Thymus (tissue), 11 donors: Measurements from ENCODE around the gene PAIP1. TPM values are rescaled to one million over a fixed set of nuclear protein-coding genes. Genes with fewer than 3 reads are reported as not detected.
"Not testable (repeated sequence)": the region's sequence is repeated elsewhere in the genome, so short reads cannot be mapped to it uniquely, and the experiment has no call there.

Source experiments
- DNase-seq, 9 donors: peaks; one replicate each; pipeline ENCODE4 v3.0.0-alpha.2; 2013; ENCODE audit warnings: low spot score in 9 of 9, low read depth in 6 of 9, missing footprints in 1 of 9
- H3K27ac ChIP-seq, 2 donors: one replicate each; pipeline ENCODE4 v1.5.1; 2013; ENCODE audit warnings: control low read depth in 1 of 2, low read depth in 1 of 2, low read length in 1 of 2, mild to moderate bottlenecking in 1 of 2, moderate library complexity in 1 of 2
- H3K27me3 ChIP-seq, 2 donors: one replicate each; pipeline ENCODE4 v1.5.1; 2013; ENCODE audit warnings: low read length in 1 of 2; ENCODE audit not compliant: control insufficient read depth in 2 of 2, insufficient read depth in 1 of 2
- H3K36me3 ChIP-seq, 2 donors: one replicate each; pipeline ENCODE4 v1.5.1; 2013; ENCODE audit warnings: low read length in 1 of 2, mild to moderate bottlenecking in 1 of 2, moderate library complexity in 1 of 2; ENCODE audit not compliant: control insufficient read depth in 2 of 2, insufficient read depth in 2 of 2
- H3K4me1 ChIP-seq, 2 donors: one replicate each; pipeline ENCODE4 v1.5.1; 2013; ENCODE audit warnings: low read length in 2 of 2; ENCODE audit not compliant: control insufficient read depth in 2 of 2, insufficient read depth in 2 of 2
- H3K4me3 ChIP-seq, 2 donors: one replicate each; pipeline ENCODE4 v1.5.1; 2013; ENCODE audit warnings: low read length in 2 of 2, control low read depth in 1 of 2, mild to moderate bottlenecking in 1 of 2
- H3K9me3 ChIP-seq, 2 donors: one replicate each; pipeline ENCODE4 v1.5.1; 2013; ENCODE audit warnings: low read length in 1 of 2, mild to moderate bottlenecking in 1 of 2; ENCODE audit not compliant: control insufficient read depth in 2 of 2, insufficient read depth in 1 of 2
- WGBS: extraction: QIAGEN DNeasy Blood & Tissue Kit; methylation state at CpG from one replicate; pipeline ENCODE4 v1.1.7; 2013; 5-methylcytosine and 5-hydroxymethylcytosine counted together
- polyA plus RNA-seq: library from polyadenylated mRNA; stranded (reverse); fragments of 200-250 nt; gene quantifications from one replicate; pipeline ENCODE4 v1.2.3, GENCODE V29; 2013
- total RNA-seq: library from RNA; stranded (reverse); fragments of 120-200 nt; gene quantifications from one replicate; pipeline ENCODE4 v1.2.4, GENCODE V29; 2013
- donor health status: healthy.

PAIP1 gene
- total and polyA plus RNA-seq, 2 donors: 59.2 to 75.8 TPM

DNA sequence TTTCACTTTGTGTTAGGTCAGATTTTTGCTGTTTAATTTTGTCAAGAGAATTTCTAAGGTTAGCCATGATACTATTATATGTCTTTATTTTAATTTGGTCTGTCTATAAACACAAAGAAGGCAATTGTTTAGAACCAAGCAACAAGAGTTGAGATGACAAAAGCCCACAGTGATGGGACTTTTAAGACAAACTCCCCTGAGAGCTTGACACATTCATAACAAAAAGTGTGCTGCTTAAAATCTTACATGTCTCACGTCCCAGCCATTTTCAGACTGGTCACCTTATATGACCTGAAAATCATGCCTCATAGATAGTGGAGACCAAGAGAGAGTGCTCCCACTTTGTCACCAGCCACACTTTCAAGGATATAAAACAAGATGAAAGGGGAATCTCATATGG lies 24.5 kb upstream of the PAIP1 start:
- H3K9me3 ChIP-seq: no peaks in the 10 kb centered on the region
- 98% methylated on average over 1 of the region's 1 CpG for WGBS
- DNase-seq: no peak

DNA sequence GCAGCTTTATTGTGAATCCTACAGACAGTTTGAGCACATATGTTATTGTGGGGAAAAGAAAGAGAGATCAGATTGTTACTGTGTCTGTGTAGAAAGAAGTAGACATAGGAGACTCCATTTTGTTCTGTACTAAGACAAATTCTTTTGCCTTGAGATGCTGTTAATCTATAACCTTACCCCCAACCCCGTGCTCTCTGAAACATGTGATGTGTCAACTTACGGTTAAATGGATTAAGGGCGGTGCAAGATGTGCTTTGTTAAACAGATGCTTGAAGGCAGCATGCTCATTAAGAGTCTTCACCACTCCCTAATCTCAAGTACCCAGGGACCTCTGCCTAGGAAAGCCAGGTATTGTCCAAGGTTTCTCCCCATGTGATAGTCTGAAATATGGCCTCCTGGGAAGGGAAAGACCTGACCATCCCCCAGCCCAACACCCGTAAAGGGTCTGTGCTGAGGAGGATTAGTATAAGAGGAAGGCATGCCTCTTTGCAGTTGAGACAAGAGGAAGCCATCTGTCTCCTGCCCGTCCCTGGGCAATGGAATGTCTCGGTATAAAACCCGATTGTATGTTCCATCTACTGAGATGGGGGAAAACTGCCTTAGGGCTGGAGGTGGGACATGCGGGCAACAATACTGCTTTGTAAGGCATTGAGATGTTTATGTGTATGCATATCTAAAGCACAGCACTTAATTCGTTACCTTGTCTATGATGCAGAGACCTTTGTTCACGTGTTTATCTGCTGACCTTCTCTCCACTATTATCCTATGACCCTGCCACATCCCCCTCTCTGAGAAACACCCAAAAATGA lies 23.7 kb upstream of the PAIP1 start:
- H3K27me3 ChIP-seq, H3K9me3 ChIP-seq, H3K4me1 ChIP-seq, DNase-seq, H3K27ac ChIP-seq, H3K36me3 ChIP-seq, H3K4me3 ChIP-seq: not testable (repeated sequence)
- WGBS: 97% methylated on average over 10 of the region's 10 CpGs

More for the DNA sequence above, 24.5 kb upstream of the PAIP1 start:
- no peak overlapping the region for H3K4me3 ChIP-seq
- H3K27me3 ChIP-seq: no peaks in the 10 kb centered on the region
- no peaks in the 10 kb centered on the region for H3K36me3 ChIP-seq
- H3K27ac ChIP-seq: no peak overlapping the region
- H3K4me1 ChIP-seq: no peaks in the 10 kb centered on the region

DNA sequence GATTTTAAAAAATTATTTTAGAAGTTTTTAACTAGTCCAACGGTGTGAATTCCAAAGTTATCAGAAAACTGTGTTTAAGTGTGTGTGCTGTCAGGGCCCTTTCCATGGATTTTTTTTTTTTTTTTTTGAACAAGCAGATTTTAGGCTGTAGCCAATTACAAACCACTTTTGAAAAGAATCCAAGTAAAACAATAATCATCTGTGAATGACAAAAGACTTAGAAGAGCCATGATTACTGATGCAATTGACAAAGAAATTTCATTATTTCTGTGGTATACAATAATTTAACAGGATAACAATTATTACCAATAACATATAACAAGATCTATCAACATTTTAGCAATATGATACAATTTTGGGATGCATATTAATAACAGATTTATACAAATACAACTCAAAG lies 16.2 kb upstream of the PAIP1 start:
- peaks cover 0 to 4% of the 10 kb centered on the region in 2 donors for H3K36me3 ChIP-seq
- H3K27me3 ChIP-seq: no peaks in the 10 kb centered on the region
- H3K9me3 ChIP-seq: no peaks in the 10 kb centered on the region
- H3K27ac ChIP-seq: no peak overlapping the region
- no peaks in the 10 kb centered on the region for H3K4me1 ChIP-seq
- 98% methylated on average over 1 of the region's 1 CpG for WGBS
- no peak overlapping the region for H3K4me3 ChIP-seq
- no peak for DNase-seq

DNA sequence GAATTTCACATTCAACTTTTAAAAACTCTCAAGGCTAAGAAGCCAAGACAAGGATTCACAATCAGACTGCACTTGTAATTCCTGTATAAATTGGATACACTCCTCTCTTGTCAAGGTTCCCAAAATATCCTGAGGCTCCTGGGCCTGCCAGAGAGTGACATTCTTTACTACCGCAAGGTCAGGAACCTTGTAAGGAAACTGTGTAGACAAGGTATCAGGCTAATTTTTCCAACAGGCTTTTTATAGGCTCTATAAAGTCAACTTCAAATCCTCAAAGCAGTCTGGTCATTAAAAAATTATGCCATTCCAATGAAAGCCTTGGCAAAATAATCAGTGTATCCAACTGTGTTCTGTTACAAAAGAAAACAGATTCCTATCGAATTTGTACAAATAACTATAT lies 15.5 kb upstream of the PAIP1 start:
- DNase-seq: no peak
- Histone ChIP-seq H3K9me3 (no peaks in the 10 kb centered on the region), H3K36me3 (peaks cover 0 to 4% of the 10 kb centered on the region in 2 donors), H3K4me1 (no peaks in the 10 kb centered on the region), H3K4me3 (no peak overlapping the region), H3K27me3 (no peaks in the 10 kb centered on the region), H3K27ac (no peak overlapping the region)
- 94% methylated on average over 2 of the region's 2 CpGs for WGBS

DNA sequence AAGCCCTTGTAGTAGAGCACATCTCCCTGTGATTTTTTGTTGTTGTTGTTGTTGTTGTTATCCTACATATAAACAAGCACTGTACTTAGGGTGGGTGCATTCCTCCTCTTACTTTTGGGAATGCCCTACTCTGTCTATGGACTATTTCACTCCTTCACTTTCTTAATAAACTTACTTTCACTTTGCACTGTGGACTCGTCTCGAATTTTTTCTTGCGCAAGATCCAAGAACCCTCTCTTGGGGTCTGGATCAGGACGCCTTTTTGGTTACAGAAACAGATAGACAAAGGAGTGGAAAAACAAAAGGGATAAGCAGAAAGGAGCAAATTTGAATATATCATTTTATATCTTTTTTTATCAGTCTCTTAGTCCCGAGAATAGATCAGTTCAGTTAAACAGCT lies 14.4 kb upstream of the PAIP1 start:
- Histone ChIP-seq H3K4me1 (no peaks in the 10 kb centered on the region), H3K4me3 (no peak overlapping the region), H3K9me3 (no peaks in the 10 kb centered on the region), H3K36me3 (peaks cover 0 to 4% of the 10 kb centered on the region in 2 donors), H3K27ac (no peak overlapping the region), H3K27me3 (no peaks in the 10 kb centered on the region)
- DNase-seq: no peak
- WGBS: 94% methylated on average over 5 of the region's 5 CpGs

DNA sequence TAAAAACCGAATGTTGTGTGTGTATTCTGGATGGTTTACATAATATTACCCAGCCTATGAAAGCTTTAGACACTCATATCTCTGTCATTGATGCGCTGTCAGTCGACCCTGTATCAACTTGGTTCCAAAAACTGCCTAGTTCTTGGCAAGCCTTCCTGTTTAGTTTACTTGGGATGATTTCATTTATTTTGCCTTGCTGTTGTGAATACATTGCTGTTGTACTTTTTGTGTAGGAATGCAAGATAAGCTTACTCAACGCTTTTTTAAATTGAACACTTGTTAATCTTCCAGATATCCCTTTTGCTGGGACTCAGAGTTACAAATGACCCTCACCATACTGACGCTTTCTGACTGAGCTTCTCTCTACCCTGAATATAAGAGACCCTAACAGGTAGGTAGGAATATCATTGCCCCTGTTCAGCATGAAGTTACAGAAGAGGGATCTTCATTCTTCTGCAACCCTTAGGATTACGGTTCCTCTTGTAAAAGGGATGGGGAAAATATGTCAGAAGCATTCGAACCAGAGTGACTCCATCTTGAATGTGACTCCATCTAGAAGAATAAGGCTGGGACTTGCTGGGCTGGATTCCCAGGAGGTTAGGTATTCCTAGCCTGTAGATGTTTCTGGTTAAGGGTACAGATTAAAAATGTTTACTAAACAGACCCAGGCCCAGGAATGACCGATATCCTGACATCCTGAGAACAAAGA lies 13.7 kb upstream of the PAIP1 start:
- 96% methylated on average over 8 of the region's 8 CpGs for WGBS
- Histone ChIP-seq H3K27ac (no peak overlapping the region), H3K9me3 (no peaks in the 10 kb centered on the region), H3K4me3 (no peak overlapping the region), H3K27me3 (no peaks in the 10 kb centered on the region), H3K36me3 (peaks cover 0 to 4% of the 10 kb centered on the region in 2 donors), H3K4me1 (no peaks in the 10 kb centered on the region)
- DNase-seq: no peak

DNA sequence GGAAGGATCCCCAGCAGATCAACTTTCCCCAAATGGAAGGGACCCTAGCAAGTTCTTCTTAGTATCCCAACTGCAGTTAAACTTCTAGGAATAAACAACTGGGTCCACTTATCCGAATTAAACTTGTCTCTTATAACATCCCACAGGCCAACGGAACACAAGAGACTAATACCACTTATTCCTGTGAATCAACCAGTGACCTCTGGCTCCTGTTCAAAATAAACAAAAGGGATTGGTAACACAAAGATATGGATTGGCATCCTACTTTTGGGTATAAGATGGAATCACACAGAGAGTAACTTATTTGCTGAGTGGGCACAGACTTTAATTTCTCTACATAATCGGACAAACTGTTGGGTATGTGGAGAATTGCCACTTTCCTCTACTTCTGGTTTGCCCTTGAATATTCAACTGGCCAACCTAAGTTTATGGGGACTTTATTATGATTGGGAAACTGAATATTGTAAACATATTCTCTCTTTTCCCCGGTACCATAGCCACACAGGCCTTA lies 12.4 kb upstream of the PAIP1 start:
- Histone ChIP-seq H3K27ac (no peak overlapping the region), H3K36me3 (no peaks in the 10 kb centered on the region), H3K9me3 (no peaks in the 10 kb centered on the region), H3K4me3 (no peak overlapping the region), H3K4me1 (no peaks in the 10 kb centered on the region), H3K27me3 (no peaks in the 10 kb centered on the region)
- WGBS: 98% methylated on average over 4 of the region's 4 CpGs
- no peak for DNase-seq

DNA sequence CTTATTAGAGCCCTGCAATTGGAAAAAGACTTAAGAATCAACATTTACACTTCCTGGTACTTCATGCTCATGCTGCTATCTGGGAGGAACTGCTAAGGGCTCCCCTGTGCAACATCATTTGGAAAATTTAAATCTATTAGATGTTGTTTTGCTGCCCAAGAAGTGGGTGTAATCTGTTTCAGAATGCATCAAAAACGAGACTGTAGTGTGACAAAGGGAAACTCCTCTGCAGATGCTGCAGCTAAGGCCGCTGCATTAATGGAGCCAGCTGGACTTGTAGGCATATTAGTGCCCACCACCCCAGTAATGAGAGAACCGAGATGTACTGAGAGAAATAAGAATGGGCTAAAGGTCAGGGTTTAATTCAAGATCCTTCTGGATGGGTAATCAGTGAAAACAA lies 11.1 kb upstream of the PAIP1 start:
- H3K36me3 ChIP-seq: no peaks in the 10 kb centered on the region
- no peaks in the 10 kb centered on the region for H3K27me3 ChIP-seq
- H3K27ac ChIP-seq: no peak overlapping the region
- no peak overlapping the region for H3K4me3 ChIP-seq
- DNase-seq: no peak
- no peaks in the 10 kb centered on the region for H3K4me1 ChIP-seq
- 97% methylated on average over 3 of the region's 3 CpGs for WGBS
- no peaks in the 10 kb centered on the region for H3K9me3 ChIP-seq

DNA sequence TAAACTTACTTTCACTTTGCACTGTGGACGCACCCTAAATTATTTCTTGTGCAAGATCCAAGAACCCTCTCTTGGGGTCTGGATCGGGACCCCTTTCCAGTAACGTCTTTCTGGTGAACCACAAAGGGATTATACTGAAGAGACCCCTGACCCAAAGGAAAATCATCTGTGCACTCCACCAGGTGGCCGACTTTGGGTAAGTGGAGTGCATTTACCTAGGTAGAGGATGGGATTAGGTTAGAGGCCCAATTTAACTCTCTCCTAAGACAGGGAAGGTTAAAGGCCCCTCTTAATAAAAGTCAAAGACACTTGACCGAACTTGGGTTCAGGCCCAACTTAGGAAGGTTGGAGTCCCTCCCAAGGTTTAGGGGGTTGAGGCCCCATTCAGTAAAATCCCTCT lies 8.2 kb upstream of the PAIP1 start:
- no peaks in the 10 kb centered on the region for H3K4me1 ChIP-seq
- DNase-seq: no peak
- H3K9me3 ChIP-seq: no peaks in the 10 kb centered on the region
- H3K4me3 ChIP-seq: no peak overlapping the region
- no peak overlapping the region for H3K27ac ChIP-seq
- no peaks in the 10 kb centered on the region for H3K27me3 ChIP-seq
- 95% methylated on average over 5 of the region's 5 CpGs for WGBS
- no peaks in the 10 kb centered on the region for H3K36me3 ChIP-seq
